HG02885 (cell line): ENCODE measurements around the gene FLNB.

Source experiments
- ATAC-seq: cut with Tn5 transposase; IDR thresholded peaks from one replicate; pipeline ENCODE4 v1.9.1; 2021; ENCODE audit warnings: mild to moderate bottlenecking; ENCODE audit not compliant: unreplicated experiment, poor library complexity

FLNB gene

GRCh38 chr3:58102390-58102750 is 94.1 kb downstream of the FLNB start:
- no peak for ATAC-seq

GRCh38 chr3:58102976-58103451 is 94.8 kb downstream of the FLNB start:
- ATAC-seq = no peak

DNA sequence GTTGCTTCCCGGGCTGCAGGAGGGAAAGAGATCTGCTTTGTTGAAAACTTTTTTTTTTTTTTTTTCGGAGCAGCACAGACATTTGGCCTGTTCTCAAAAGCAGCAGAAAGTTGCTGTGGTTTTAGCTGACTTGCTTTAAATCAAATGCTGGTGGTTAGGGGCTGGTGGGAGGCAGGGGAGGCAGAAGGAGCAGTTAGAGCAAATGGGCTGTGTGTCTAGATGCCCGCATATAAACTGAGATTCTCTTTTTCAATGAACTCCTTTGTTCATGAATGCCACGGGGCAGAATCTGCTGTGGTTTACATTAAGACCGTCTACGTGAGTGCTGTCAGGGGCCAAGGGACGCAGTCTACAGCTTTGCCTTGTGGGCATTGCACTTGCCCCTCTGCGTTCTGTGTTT is 95.9 kb downstream of the FLNB start:
- ATAC-seq = no peak

DNA sequence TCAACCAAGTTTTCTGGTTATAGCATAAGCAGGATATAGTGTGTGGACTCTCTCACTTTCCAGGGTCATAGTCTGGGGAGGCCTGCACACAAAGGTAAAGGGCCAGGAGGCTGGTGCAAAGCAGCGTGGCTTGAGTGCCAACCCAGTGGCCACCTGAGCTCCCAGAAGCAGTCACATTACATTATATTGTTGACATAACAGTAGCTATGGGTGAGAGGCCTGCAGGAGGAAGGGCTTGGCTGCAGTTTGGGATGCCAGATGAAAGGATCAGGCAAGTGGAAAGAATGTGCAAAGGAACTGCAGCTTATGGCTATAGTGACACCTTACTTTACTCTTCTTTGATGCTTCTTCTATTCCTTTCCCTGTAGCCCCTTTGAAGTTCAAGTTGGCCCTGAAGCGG is 96.5 kb downstream of the FLNB start:
- no peak for ATAC-seq

- ATAC-seq = no peak
Measured at GRCh38 chr3:58105196-58105595, 97.0 kb downstream of the FLNB start.

DNA sequence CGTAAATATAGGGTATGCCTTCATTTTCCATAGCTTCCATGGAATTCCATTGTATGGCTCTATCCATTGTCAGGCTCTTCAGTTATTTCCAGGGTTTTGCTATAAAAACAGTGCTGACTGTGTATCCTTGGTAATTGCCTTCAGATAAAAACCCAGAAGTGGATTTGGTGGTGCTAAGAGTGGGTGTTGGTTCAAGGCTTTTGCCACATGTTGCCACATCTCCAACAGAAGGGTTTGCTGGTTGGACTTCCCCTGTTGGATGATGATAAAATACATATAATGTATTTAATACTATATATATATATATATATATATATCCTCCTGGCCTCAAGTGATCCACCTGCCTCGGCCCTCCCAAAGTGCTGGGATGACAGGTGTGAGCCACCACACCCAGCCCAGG is 97.8 kb downstream of the FLNB start:
- no peak for ATAC-seq

DNA sequence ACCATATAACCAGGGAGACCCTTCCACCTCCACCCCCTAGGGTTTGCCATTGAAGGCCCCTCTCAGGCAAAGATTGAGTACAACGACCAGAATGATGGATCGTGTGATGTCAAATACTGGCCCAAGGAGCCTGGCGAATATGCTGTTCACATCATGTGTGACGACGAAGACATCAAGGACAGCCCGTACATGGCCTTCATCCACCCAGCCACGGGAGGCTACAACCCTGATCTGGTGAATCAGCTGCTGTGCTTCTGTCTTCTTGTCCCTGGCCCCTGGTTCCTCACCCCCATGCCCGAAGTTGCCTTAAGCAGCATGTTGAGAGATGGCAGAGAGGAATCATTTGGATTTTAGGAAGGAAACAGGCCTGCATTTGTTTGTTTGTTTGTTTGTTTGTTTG is 98.4 kb downstream of the FLNB start:
- ATAC-seq = no peak

DNA sequence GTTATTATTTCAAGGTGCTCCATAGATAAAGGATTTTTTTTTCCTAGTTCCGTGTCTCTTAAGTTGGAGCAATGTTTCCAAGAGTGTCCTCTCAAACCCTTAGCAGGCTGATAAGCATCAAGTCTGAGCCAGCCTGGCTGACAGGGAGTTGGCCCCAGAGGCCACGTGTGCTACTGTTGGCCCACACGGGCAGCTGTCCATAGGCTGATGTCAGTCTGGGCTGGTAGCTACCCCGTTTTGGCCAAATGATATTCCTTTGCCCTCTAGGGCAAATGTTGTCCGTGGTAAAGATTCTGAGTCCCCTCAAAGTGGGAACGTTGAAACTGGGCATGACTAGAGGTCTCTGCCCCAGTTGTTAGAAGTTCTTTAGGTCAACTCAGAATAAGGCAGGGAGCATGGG is 99.4 kb downstream of the FLNB start:
- ATAC-seq = no peak

DNA sequence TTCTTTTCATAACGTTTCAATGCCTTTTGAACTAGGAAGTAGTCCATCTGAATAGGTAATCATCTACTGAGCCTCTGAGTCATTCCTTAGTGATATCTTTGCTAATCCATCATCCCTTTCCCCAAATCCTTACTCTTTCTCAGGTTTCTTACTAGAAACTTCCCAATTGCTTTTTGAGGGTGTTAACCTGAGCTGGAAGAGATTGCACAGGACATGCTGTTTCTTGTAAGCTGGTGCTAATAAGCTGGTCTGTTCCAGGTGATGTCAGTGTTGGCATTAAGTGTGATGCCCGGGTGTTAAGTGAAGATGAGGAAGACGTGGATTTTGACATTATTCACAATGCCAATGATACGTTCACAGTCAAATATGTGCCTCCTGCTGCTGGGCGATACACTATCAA is 101.5 kb downstream of the FLNB start:
- ATAC-seq = no peak

- ATAC-seq = peak; percentile 59
Measured at GRCh38 chr3:58111513-58112184, 103.4 kb downstream of the FLNB start.

GRCh38 chr3:58112185-58112535 is 103.9 kb downstream of the FLNB start:
- no peak for ATAC-seq

DNA sequence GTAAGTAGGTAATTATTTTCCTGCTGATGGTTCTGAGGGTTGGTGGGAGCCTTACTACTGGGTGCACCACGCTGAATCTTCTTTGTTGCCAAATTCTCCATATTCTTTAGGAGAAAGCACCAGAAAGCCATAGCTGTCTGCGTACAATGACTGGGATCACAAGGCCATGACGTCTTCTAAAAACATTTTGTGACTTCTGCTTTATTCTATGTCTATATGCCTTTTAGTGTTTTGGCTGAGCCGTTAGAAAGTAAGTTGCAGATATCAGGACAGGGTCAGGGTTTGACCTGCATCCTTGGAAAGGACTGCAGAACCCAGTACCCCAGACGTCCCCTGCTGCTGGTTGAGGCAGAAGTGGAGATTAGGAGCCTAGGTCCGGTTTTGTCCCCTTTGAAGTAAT is 107.0 kb downstream of the FLNB start:
- no peak for ATAC-seq

DNA sequence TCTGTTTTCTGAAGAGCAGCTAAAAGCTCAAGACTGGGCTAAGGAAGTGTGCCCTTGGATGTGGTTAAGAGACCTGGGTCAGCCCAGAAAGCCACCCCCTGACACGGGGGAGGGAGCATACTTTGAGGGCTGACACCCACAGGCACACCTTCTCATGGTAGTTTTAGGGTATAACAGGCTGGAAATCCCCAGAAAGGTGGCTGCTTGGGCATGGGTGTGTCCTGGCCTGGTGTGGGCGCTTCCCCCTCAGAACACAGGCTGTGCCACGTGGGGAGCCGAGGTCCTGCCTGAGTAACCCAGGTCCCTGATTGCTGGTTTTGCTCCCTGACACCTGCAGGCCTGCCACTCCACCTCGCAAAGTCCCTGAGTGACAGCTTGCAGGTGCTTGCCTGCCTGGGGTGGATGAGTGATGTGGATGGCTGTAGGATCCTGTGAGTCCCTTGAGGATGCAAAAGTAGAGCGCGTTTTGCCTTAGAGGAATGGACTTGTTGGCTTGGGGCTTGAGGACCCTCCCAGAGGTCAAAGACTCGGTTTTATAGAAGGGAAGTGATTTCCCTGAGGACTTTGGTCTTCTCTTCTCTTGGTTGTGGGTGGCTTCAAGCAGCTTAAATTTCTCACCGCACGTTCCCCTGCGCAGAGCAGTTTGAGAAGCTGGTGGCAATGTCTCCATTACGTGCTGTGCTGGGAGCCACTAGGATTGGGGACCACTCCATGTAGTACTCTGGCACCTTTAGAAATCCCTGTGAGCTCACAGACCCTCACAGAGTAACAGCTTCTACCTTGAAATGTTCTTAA is 108.1 kb downstream of the FLNB start:
- ATAC-seq = peak; percentile 66

GRCh38 chr3:58116985-58117384 is 108.8 kb downstream of the FLNB start:
- peak; percentile 13 for ATAC-seq

DNA sequence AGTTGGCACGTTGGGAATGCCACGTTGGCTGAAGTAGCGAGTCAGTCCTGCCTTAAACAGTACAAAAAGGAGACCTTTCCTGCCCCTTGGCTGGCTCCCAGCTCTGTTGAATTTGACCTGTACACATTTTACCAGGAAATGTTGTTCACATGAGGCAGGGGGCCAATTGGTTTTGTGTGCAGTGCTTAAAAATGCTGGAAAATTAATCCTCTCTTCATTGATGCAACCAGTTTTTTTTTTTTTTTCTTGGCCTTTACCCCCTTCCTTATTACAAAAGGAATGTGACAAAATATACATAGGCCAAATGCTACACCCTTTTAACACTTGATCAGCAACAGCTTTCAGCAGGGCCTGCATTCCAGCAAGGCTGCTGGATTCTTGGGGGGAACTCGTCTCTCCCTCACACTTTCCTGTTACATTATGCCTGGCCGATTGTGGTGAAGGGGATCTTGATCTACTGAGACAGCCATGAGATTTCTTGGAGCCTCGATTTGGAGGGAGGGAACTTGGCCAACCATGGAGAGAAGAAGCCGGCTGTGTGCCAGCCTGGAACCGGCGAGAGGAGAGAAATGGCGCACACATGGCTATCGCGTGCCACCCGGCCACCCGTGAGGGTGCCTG is 109.4 kb downstream of the FLNB start:
- ATAC-seq = no peak

DNA sequence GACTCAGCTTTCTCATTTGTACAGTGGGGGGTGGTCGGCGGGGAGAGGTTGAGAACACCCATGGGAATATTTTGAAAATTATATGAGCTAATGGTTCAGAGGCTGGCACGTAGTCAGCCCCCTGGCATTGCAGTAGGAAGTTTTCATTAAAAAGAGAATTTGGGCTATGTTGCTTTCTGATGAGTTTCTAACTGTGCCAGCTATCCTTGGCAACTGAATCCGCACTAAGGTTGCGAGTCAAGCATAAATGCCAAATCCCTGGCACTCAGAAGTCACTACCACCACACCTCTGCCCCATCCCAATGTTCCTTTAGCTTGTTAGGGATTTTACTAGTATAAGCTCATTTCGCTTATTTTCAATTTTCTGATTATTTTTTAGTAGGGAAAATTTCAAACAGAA is 111.0 kb downstream of the FLNB start:
- no peak for ATAC-seq

DNA sequence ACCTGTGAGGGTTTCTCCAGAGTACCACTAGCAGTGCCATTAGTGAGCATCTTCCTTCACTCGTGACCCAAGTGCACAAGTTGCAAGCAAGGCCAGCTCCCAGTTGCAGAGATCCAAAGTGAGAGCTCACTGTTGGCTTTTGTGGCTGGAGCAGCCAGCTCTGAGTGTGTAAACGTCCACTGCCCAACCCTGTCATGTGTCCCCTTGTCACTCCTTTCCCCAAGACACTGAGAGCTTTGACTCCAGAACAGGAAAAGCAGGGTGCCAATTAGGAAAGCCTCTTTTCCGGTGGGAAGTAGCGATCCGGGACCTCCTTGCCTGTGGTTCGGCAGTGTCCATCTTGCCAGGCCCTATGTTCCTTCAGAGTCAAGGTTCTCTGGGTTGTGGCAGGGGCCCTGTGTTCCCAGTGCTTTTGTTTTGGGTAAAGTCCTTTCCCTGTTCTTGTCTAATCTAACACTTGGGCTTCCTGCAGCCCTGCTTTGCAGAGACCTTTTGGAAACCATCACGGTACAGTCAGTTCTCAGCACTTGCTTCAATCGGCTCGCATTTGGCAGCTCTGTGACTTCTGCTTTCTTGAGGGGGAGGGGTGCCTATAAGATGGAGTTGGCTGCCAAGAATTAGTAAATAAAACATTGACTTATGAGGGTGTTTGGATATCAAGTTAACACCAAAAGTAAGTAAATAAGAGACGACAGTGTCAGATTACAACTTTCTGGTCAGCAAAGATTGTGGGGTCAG is 112.0 kb downstream of the FLNB start:
- no peak for ATAC-seq

GRCh38 chr3:58121183-58121582 is 113.0 kb downstream of the FLNB start:
- ATAC-seq = no peak

DNA sequence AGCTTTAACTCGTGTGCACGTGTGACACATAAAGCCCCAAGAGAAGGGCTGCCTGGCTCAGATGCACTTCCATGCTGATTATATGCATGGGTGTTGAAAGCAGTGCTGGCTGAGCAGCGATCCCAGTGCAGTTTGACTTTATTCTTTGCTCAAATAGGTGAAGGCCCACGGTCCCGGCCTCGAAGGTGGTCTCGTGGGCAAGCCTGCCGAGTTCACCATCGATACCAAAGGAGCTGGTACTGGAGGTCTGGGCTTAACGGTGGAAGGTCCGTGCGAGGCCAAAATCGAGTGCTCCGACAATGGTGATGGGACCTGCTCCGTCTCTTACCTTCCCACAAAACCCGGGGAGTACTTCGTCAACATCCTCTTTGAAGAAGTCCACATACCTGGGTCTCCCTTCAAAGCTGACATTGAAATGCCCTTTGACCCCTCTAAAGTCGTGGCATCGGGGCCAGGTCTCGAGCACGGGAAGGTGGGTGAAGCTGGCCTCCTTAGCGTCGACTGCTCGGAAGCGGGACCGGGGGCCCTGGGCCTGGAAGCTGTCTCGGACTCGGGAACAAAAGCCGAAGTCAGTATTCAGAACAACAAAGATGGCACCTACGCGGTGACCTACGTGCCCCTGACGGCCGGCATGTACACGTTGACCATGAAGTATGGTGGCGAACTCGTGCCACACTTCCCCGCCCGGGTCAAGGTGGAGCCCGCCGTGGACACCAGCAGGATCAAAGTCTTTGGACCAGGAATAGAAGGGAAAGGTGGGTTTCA is 114.9 kb downstream of the FLNB start:
- no peak for ATAC-seq

DNA sequence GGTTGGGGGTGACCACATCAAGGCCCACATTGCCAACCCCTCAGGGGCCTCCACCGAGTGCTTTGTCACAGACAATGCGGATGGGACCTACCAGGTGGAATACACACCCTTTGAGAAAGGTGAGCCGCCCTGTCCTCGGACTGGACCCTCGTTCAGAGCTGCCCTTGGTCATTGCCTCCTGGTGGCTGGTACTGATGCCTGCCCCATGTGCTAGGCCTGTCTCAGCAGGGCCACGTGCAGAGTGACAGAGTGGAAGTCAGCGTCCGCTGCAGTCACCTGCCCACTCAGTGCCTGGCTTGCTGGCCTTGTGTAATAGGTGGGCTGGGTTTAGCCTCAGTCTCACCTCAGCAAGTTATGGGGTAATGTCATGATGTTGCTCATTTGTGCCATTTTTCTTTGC is 116.2 kb downstream of the FLNB start:
- no peak for ATAC-seq
